NT2/D1 (cell line): ENCODE results near the gene LRP10.
"Not testable (repeated sequence)": the region's sequence is repeated elsewhere in the genome, so short reads cannot be mapped to it uniquely, and the experiment has no call there.

Experiments used
- SUZ12 ChIP-seq: IDR thresholded peaks from 2 replicates; pipeline ENCODE4 v1.6.1; 2011; ENCODE audit not compliant: insufficient read length, insufficient read depth; ENCODE audit errors: extremely low read depth
- YY1 ChIP-seq: IDR thresholded peaks from 2 replicates; pipeline ENCODE4 v1.6.1; 2011; ENCODE audit not compliant: insufficient read length, insufficient read depth
- ZNF274 ChIP-seq: IDR thresholded peaks from 2 replicates; pipeline ENCODE4 v1.6.1; 2011; ENCODE audit warnings: mild to moderate bottlenecking, low read depth, low read length

GRCh38 chr14:22854296-22854695, 17.2 kb upstream of the LRP10 start:
- not testable (repeated sequence) for TF ChIP-seq YY1, SUZ12, ZNF274
